Astrocyte (in vitro differentiated cells and primary cell): ENCODE measurements around the gene TUT1. TPM values are rescaled to one million over a fixed set of nuclear protein-coding genes. Genes with fewer than 3 reads are reported as not detected.

Experiments
- DNase-seq: peaks from one replicate; pipeline ENCODE4 v3.0.0-alpha.2; 2010; ENCODE audit warnings: low read depth
- FAIRE-seq: peaks from 2 replicates; lab custom pipeline; 2011; peaks lifted over from hg19 to GRCh38; lab: Jason Lieb, UNC
- H2AFZ ChIP-seq: 2 replicates; pipeline ENCODE4 v1.6.0; 2012; ENCODE audit warnings: low read depth, low read length, inconsistent platforms
- H3K27ac ChIP-seq: 2 replicates; pipeline ENCODE4 v1.5.1; 2011; ENCODE audit warnings: low read depth, low read length, inconsistent platforms
- H3K27me3 ChIP-seq: 2 replicates; pipeline ENCODE4 v1.6.0; 2011; ENCODE audit warnings: low read length, inconsistent platforms; ENCODE audit not compliant: insufficient read depth
- H3K36me3 ChIP-seq: 2 replicates; pipeline ENCODE4 v1.5.1; 2011; ENCODE audit warnings: low read length, inconsistent platforms; ENCODE audit not compliant: insufficient read depth
- H3K4me1 ChIP-seq: 2 replicates; pipeline ENCODE4 v1.5.1; 2011; ENCODE audit warnings: low read length, inconsistent platforms; ENCODE audit not compliant: insufficient read depth
- H3K4me2 ChIP-seq: 2 replicates; pipeline ENCODE4 v1.6.0; 2012; ENCODE audit warnings: low read length, inconsistent platforms
- H3K4me3 ChIP-seq: 2 replicates; pipeline ENCODE4 v1.5.1; 2011; ENCODE audit warnings: low read depth, mild to moderate bottlenecking, low read length, inconsistent platforms; ENCODE audit not compliant: insufficient read depth
- H3K79me2 ChIP-seq: 2 replicates; pipeline ENCODE4 v1.6.0; 2012; ENCODE audit warnings: mild to moderate bottlenecking, low read length, inconsistent platforms; ENCODE audit not compliant: insufficient read depth
- H3K9ac ChIP-seq: 2 replicates; pipeline ENCODE4 v1.6.0; 2012; ENCODE audit warnings: mild to moderate bottlenecking, low read length, inconsistent platforms
- H3K9me3 ChIP-seq: 2 replicates; pipeline ENCODE4 v1.5.1; 2012; ENCODE audit warnings: low read depth, mild to moderate bottlenecking, low read length, inconsistent platforms; ENCODE audit not compliant: insufficient read depth
- H4K20me1 ChIP-seq: 2 replicates; pipeline ENCODE4 v1.6.0; 2012; ENCODE audit warnings: low read length, inconsistent platforms; ENCODE audit not compliant: insufficient read depth
- H3K27ac Mint-ChIP-seq: one replicate; pipeline ENCODE4 v1.8.0; 2021; ENCODE audit warnings: mild to moderate bottlenecking, mixed read lengths; ENCODE audit not compliant: unreplicated experiment
- H3K27me3 Mint-ChIP-seq: one replicate; pipeline ENCODE4 v1.8.0; 2021; ENCODE audit warnings: low read depth, mixed read lengths; ENCODE audit not compliant: unreplicated experiment
- H3K36me3 Mint-ChIP-seq: one replicate; pipeline ENCODE4 v1.8.0; 2021; ENCODE audit warnings: low read depth, mixed read lengths; ENCODE audit not compliant: unreplicated experiment
- H3K4me1 Mint-ChIP-seq: one replicate; pipeline ENCODE4 v1.8.0; 2021; ENCODE audit warnings: low read depth, mixed read lengths; ENCODE audit not compliant: unreplicated experiment
- H3K4me3 Mint-ChIP-seq: one replicate; pipeline ENCODE4 v1.8.0; 2021; ENCODE audit warnings: mild to moderate bottlenecking, moderate library complexity, mixed read lengths; ENCODE audit not compliant: unreplicated experiment
- H3K9me3 Mint-ChIP-seq: one replicate; pipeline ENCODE4 v1.8.0; 2021; ENCODE audit warnings: mild to moderate bottlenecking, mixed read lengths; ENCODE audit not compliant: unreplicated experiment
- CTCF ChIP-seq: IDR thresholded peaks from 2 replicates; pipeline ENCODE4 v1.5.1; 2011; ENCODE audit warnings: low read depth, mild to moderate bottlenecking, inconsistent platforms, low read length, moderate library complexity; ENCODE audit not compliant: insufficient read depth
- EZH2 ChIP-seq: IDR thresholded peaks from 2 replicates; pipeline ENCODE4 v1.6.1; 2012; ENCODE audit warnings: mild to moderate bottlenecking, low read length, inconsistent platforms; ENCODE audit not compliant: insufficient read depth
- total RNA-seq: library from RNA; stranded (reverse); gene quantifications from 2 replicates; pipeline ENCODE4 v1.2.1, GENCODE V29; 2021

The TUT1 gene
- total RNA-seq, 1 donor from 2014 or later = 18.3 TPM

- no peaks in the 10 kb centered on the region for H3K36me3 ChIP-seq
- peaks cover 53% of the 10 kb centered on the region for H3K79me2 ChIP-seq
- peaks cover 32% of the 10 kb centered on the region for H3K4me1 Mint-ChIP-seq
- H3K4me1 ChIP-seq = peaks cover 45% of the 10 kb centered on the region
- H3K27me3 Mint-ChIP-seq = no peaks in the 10 kb centered on the region
- peak overlapping the region; percentile 24 for H2AFZ ChIP-seq
- H3K4me3 ChIP-seq = peak overlapping the region; percentile 95
- peak overlapping the region; percentile 66 for H3K27ac ChIP-seq
- no peaks in the 10 kb centered on the region for H3K36me3 Mint-ChIP-seq
- FAIRE-seq = no peak
- no peaks in the 10 kb centered on the region for H3K27me3 ChIP-seq
- H3K4me3 Mint-ChIP-seq = peak overlapping the region; percentile 84
- H3K9ac ChIP-seq = peak overlapping the region; percentile 91
- DNase-seq = no peak
- H3K27ac Mint-ChIP-seq = peak overlapping the region; percentile 86
- no peaks in the 10 kb centered on the region for H3K9me3 ChIP-seq
- peaks cover 33% of the 10 kb centered on the region for H4K20me1 ChIP-seq
- peak overlapping the region; percentile 90 for H3K4me2 ChIP-seq
- TF ChIP-seq CTCF (no peak), EZH2 (no peak)
- H3K9me3 Mint-ChIP-seq = no peaks in the 10 kb centered on the region
Measured at GRCh38 chr11:62546929-62547625, 44.2 kb downstream of the TUT1 start.

DNA sequence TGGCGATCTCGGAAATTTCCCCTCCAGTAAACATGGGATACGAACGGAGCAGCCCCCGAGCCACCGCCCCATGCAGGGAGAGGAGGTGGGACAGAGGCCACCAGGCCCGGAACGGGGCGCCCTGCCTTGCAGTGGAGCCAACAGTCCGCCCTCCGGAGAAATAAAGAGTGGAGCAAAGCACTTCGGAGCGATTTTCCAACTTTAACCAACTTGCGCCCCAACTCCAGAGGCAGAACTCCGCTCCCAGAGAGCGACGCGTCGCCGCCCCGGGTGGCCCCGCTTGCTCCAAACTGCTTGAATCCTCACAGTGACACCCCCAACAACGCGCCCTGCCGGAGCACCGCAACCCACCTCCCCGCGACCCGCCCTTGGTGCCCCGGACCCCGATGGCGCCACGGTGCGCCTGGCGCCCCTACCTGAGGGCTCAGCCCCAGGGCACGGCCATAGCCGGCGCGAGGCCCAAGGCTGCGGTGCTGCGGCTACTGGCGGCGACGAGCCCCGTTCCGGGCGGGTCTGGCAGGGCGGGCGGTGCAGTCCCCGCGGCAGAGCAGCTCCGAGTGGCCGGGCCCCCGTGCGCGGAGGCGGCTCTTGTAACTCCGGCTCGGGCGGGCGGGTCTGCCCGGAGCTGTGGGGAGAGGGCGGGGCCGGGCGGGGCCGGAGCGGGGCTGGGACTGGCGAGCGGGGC lies 44.9 kb downstream of the TUT1 start, which contains the start of gene AHNAK:
AHNAK (minus strand) TSS at position 563 of the 685 bp plus-strand sequence. CDS start 10,708 bp downstream, outside the sequence.
- Histone ChIP-seq H3K4me2 (peak within 1 kb of the TSS; percentile 90), H3K9me3 (no peaks in the 10 kb centered on the region), H3K4me3 (peak within 1 kb of the TSS; percentile 95), H3K79me2 (peaks cover 60% of the 10 kb centered on the region), H3K4me1 (peaks cover 45% of the 10 kb centered on the region), H2AFZ (peak within 1 kb of the TSS; percentile 53), H3K27me3 (no peaks in the 10 kb centered on the region), H3K36me3 (no peaks in the 10 kb centered on the region), H3K9ac (peak within 1 kb of the TSS; percentile 91), H4K20me1 (peaks cover 40% of the 10 kb centered on the region), H3K27ac (peak within 1 kb of the TSS; percentile 87)
- Mint-ChIP-seq H3K36me3 (no peaks in the 10 kb centered on the region), H3K4me3 (peak within 1 kb of the TSS; percentile 97), H3K27ac (peak within 1 kb of the TSS; percentile 86), H3K27me3 (no peaks in the 10 kb centered on the region), H3K4me1 (peaks cover 32% of the 10 kb centered on the region), H3K9me3 (no peaks in the 10 kb centered on the region)
- FAIRE-seq (no peak), DNase-seq (peak; percentile 41)
- TF ChIP-seq EZH2 (no peak), CTCF (no peak)
